DOHH2 (cell line): ENCODE measurements around the gene CRTAC1.
"Not testable (repeated sequence)": the region's sequence is repeated elsewhere in the genome, so short reads cannot be mapped to it uniquely, and the experiment has no call there.

Experiments used
- H3F3A ChIP-seq: fragments of 200-600 bp; sonication (generic), shearing (Covaris generic); 2 replicates; pipeline ENCODE4 v1.6.0; 2016; ENCODE audit warnings: antibody characterized with exemption, mild to moderate bottlenecking; ENCODE audit not compliant: control insufficient read depth, insufficient read depth
- H3K27ac ChIP-seq: fragments of 200-600 bp; sonication (generic); 2 replicates; pipeline ENCODE4 v1.5.1; 2014; ENCODE audit warnings: low read depth, mild to moderate bottlenecking, low read length, moderate library complexity
- H3K27me3 ChIP-seq: fragments of 200-600 bp; sonication (generic); 2 replicates; pipeline ENCODE4 v1.6.1; 2014; ENCODE audit warnings: mild to moderate bottlenecking, low read length, mixed read lengths; ENCODE audit not compliant: control insufficient read depth
- H3K36me3 ChIP-seq: fragments of 200-600 bp; sonication (generic); 2 replicates; pipeline ENCODE4 v1.6.1; 2014; ENCODE audit warnings: mild to moderate bottlenecking, low read length, moderate library complexity, mixed read lengths; ENCODE audit not compliant: control insufficient read depth
- H3K4me1 ChIP-seq: fragments of 200-600 bp; sonication (generic); 2 replicates; pipeline ENCODE4 v1.6.1; 2014; ENCODE audit warnings: mild to moderate bottlenecking, low read length, mixed read lengths; ENCODE audit not compliant: control insufficient read depth
- H3K4me2 ChIP-seq: fragments of 200-600 bp; sonication (generic); 2 replicates; pipeline ENCODE4 v1.6.0; 2014; ENCODE audit warnings: mild to moderate bottlenecking, low read length, moderate library complexity
- H3K4me3 ChIP-seq: fragments of 200-600 bp; sonication (generic); 2 replicates; pipeline ENCODE4 v1.5.1; 2014; ENCODE audit warnings: mild to moderate bottlenecking, low read length, mixed read lengths
- H3K79me2 ChIP-seq: fragments of 200-600 bp; sonication (generic); 2 replicates; pipeline ENCODE4 v1.6.1; 2014; ENCODE audit warnings: mild to moderate bottlenecking, low read length, mixed read lengths; ENCODE audit not compliant: control insufficient read depth
- H3K9me2 ChIP-seq: fragments of 200-600 bp; sonication (generic); replicated peaks from 2 replicates; pipeline ENCODE4 v1.6.1; 2014; ENCODE audit warnings: mild to moderate bottlenecking, low read length, mixed read lengths; ENCODE audit not compliant: control insufficient read depth
- H3K9me3 ChIP-seq: fragments of 200-600 bp; sonication (generic); 2 replicates; pipeline ENCODE4 v1.6.1; 2014; ENCODE audit warnings: antibody characterized with exemption, low read length, mixed read lengths; ENCODE audit not compliant: control insufficient read depth, insufficient read depth
- H4K20me1 ChIP-seq: fragments of 200-600 bp; sonication (generic); 2 replicates; pipeline ENCODE4 v1.6.0; 2014; ENCODE audit warnings: low read depth, mild to moderate bottlenecking, antibody characterized with exemption, low read length, moderate library complexity; ENCODE audit not compliant: control insufficient read depth, insufficient read depth
- EZH2phosphoT487 ChIP-seq: fragments of 200-600 bp; sonication (generic); IDR thresholded peaks from 2 replicates; pipeline ENCODE4 v1.6.1; 2017; ENCODE audit warnings: borderline replicate concordance, mild to moderate bottlenecking, antibody characterized with exemption, low read length, moderate library complexity, mixed read lengths
- TF ChIP-seq, protein P1 (sequence below): fragments of 200-600 bp; sonication (generic); IDR thresholded peaks from one replicate; pipeline ENCODE4 v1.5.1; 2014; ENCODE audit warnings: antibody characterized with exemption, mild to moderate bottlenecking, low read depth, low read length; ENCODE audit not compliant: poor library complexity, severe bottlenecking

CRTAC1 gene

GRCh38 chr10:97844678-97845077 is 185.7 kb downstream of the CRTAC1 start:
- TF ChIP-seq, protein P1, sequence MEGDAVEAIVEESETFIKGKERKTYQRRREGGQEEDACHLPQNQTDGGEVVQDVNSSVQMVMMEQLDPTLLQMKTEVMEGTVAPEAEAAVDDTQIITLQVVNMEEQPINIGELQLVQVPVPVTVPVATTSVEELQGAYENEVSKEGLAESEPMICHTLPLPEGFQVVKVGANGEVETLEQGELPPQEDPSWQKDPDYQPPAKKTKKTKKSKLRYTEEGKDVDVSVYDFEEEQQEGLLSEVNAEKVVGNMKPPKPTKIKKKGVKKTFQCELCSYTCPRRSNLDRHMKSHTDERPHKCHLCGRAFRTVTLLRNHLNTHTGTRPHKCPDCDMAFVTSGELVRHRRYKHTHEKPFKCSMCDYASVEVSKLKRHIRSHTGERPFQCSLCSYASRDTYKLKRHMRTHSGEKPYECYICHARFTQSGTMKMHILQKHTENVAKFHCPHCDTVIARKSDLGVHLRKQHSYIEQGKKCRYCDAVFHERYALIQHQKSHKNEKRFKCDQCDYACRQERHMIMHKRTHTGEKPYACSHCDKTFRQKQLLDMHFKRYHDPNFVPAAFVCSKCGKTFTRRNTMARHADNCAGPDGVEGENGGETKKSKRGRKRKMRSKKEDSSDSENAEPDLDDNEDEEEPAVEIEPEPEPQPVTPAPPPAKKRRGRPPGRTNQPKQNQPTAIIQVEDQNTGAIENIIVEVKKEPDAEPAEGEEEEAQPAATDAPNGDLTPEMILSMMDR, result no peak
- TF ChIP-seq EZH2phosphoT487, result no peak
- H3K4me3 ChIP-seq, result no peak overlapping the region

GRCh38 chr10:97843972-97844371 is 186.4 kb downstream of the CRTAC1 start:
- H3K4me1 ChIP-seq, H3K9me3 ChIP-seq, H3K4me3 ChIP-seq, H3F3A ChIP-seq, H3K79me2 ChIP-seq, H4K20me1 ChIP-seq, H3K9me2 ChIP-seq, H3K4me2 ChIP-seq, H3K27ac ChIP-seq, H3K36me3 ChIP-seq: not testable (repeated sequence)
- H3K27me3 ChIP-seq, result peaks cover 13% of the 10 kb centered on the region

More at GRCh38 chr10:97844678-97845077, 185.7 kb downstream of the CRTAC1 start:
- no peaks in the 10 kb centered on the region for H3K9me3 ChIP-seq
- H3K9me2 ChIP-seq, result no peaks in the 10 kb centered on the region
- no peaks in the 10 kb centered on the region for H4K20me1 ChIP-seq
- no peak overlapping the region for H3K4me2 ChIP-seq
- no peaks in the 10 kb centered on the region for H3K79me2 ChIP-seq
- H3K36me3 ChIP-seq, result no peaks in the 10 kb centered on the region
- peaks cover 16% of the 10 kb centered on the region for H3K27me3 ChIP-seq
- no peak overlapping the region for H3K27ac ChIP-seq
- no peaks in the 10 kb centered on the region for H3F3A ChIP-seq
- H3K4me1 ChIP-seq, result peaks cover 4% of the 10 kb centered on the region

GRCh38 chr10:97843281-97843671 is 187.1 kb downstream of the CRTAC1 start:
- no peaks in the 10 kb centered on the region for H3F3A ChIP-seq
- no peak overlapping the region for H3K27ac ChIP-seq
- TF ChIP-seq, protein P1, result no peak
- no peak for TF ChIP-seq EZH2phosphoT487
- no peaks in the 10 kb centered on the region for H3K9me3 ChIP-seq
- no peaks in the 10 kb centered on the region for H3K36me3 ChIP-seq
- H3K9me2 ChIP-seq, result no peaks in the 10 kb centered on the region
- H4K20me1 ChIP-seq, result no peaks in the 10 kb centered on the region
- H3K4me1 ChIP-seq, result no peaks in the 10 kb centered on the region
- no peaks in the 10 kb centered on the region for H3K79me2 ChIP-seq
- no peak overlapping the region for H3K4me3 ChIP-seq
- peaks cover 13% of the 10 kb centered on the region for H3K27me3 ChIP-seq
- H3K4me2 ChIP-seq, result no peak overlapping the region

DNA sequence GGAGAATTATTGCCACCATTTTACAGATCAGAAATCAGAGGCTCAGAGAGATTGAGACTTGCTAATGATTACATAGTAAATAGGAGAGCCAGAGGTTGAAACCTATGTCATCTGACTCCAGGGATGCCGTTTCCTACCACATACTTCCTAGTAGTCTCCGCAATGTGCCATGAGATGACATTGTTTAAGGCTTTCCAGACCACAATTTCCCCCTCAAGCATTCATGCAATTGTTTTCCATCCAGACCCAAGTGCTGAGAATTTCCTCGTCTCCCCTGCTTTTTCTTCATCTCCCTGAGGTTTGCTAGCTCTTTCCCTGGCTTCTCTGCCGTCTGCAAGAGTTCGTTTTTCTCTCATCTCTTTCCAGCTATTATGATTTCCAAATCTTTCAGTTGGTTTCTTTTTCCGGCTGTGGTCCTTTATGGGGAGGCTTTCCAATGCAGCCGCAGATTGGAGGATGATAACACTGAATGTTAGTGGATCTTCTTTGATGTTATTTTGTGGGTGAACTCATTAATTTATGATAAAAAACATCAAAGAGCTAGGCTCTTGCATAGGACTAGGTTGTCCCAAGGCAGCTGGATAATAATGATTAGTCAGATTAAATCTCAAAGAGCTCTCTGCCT is 187.7 kb downstream of the CRTAC1 start:
- H3K27me3 ChIP-seq, result peaks cover 16% of the 10 kb centered on the region
- H3K36me3 ChIP-seq, result no peaks in the 10 kb centered on the region
- no peaks in the 10 kb centered on the region for H4K20me1 ChIP-seq
- no peaks in the 10 kb centered on the region for H3K9me3 ChIP-seq
- no peak for TF ChIP-seq EZH2phosphoT487
- TF ChIP-seq, protein P1, result no peak
- H3K9me2 ChIP-seq, result no peaks in the 10 kb centered on the region
- no peaks in the 10 kb centered on the region for H3F3A ChIP-seq
- H3K4me2 ChIP-seq, result no peak overlapping the region
- no peaks in the 10 kb centered on the region for H3K79me2 ChIP-seq
- no peak overlapping the region for H3K4me3 ChIP-seq
- H3K4me1 ChIP-seq, result no peaks in the 10 kb centered on the region
- no peak overlapping the region for H3K27ac ChIP-seq

GRCh38 chr10:97842114-97842513 is 188.3 kb downstream of the CRTAC1 start:
- not testable (repeated sequence) for H3F3A ChIP-seq, H3K9me3 ChIP-seq, H3K9me2 ChIP-seq, H4K20me1 ChIP-seq, H3K4me3 ChIP-seq, H3K4me1 ChIP-seq, H3K36me3 ChIP-seq, H3K79me2 ChIP-seq, H3K4me2 ChIP-seq, H3K27ac ChIP-seq
- H3K27me3 ChIP-seq, result peaks cover 16% of the 10 kb centered on the region

DNA sequence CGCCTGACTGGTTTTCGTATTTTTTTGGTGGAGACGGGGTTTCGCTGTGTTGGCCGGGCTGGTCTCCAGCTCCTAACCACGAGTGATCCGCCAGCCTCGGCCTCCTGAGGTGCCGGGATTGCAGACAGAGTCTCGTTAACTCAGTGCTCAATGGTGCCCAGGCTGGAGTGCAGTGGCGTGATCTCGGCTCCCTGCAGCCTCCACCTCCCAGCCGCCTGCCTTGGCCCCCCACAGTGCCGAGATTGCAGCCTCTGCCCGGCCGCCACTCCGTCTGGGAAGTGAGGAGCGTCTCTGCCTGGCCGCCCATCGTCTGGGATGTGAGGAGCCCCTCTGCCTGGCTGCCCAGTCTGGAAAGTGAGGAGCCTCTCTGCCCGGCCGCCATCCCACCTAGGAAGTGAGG is 189.3 kb downstream of the CRTAC1 start:
- not testable (repeated sequence) for H3K36me3 ChIP-seq, H3K4me1 ChIP-seq, H3K4me3 ChIP-seq, H3K9me2 ChIP-seq, H3F3A ChIP-seq, H3K4me2 ChIP-seq, H3K9me3 ChIP-seq, H3K79me2 ChIP-seq, H3K27ac ChIP-seq, H4K20me1 ChIP-seq
- peaks cover 16% of the 10 kb centered on the region for H3K27me3 ChIP-seq
